MCF 10A (cell line): ENCODE data around the gene PTPRN2. TPM values are rescaled to one million over a fixed set of nuclear protein-coding genes. Genes with fewer than 3 reads are reported as not detected.
"Not testable (repeated sequence)": the region's sequence is repeated elsewhere in the genome, so short reads cannot be mapped to it uniquely, and the experiment has no call there.

ENCODE experiments used
- BruUV-seq: library from RNA; stranded (reverse); fragments of 400-500 nt; replicated peaks from 2 replicates; lab custom pipeline; 2021; lab: Mats Ljungman, UMichigan
- CTCF ChIA-PET: fragments of 300-600 bp; sonication (Branson Sonifier 250); formaldehyde crosslinking; extraction: SDS; loops from one replicate; lab custom pipeline; 2021; ENCODE audit warnings: antibody characterized with exemption, inconsistent platforms; lab: Yijun Ruan, JAX
- POLR2A ChIA-PET: fragments of 300-600, 350-650 bp; sonication (Branson Sonifier 250); formaldehyde crosslinking; extraction: SDS; loops from one replicate; lab custom pipeline; 2020; ENCODE audit warnings: antibody characterized with exemption, inconsistent platforms; lab: Yijun Ruan, JAX
- DNase-seq: peaks from one replicate; pipeline ENCODE4 v3.0.0-alpha.2; 2018; ENCODE audit not compliant: unreplicated experiment
- H3K27ac Mint-ChIP-seq: one replicate; pipeline ENCODE4 v1.8.0; 2022; ENCODE audit warnings: mild to moderate bottlenecking, low read depth, mixed read lengths; ENCODE audit not compliant: unreplicated experiment
- H3K27me3 Mint-ChIP-seq: one replicate; pipeline ENCODE4 v1.8.0; 2022; ENCODE audit warnings: mixed read lengths; ENCODE audit not compliant: insufficient read depth, unreplicated experiment
- H3K36me3 Mint-ChIP-seq: one replicate; pipeline ENCODE4 v1.8.0; 2022; ENCODE audit warnings: mild to moderate bottlenecking, moderate library complexity, mixed read lengths; ENCODE audit not compliant: insufficient read depth, unreplicated experiment
- H3K4me1 Mint-ChIP-seq: one replicate; pipeline ENCODE4 v1.8.0; 2022; ENCODE audit warnings: mixed read lengths; ENCODE audit not compliant: insufficient read depth, unreplicated experiment
- H3K4me3 Mint-ChIP-seq: one replicate; pipeline ENCODE4 v1.8.0; 2022; ENCODE audit warnings: mild to moderate bottlenecking, moderate library complexity, mixed read lengths; ENCODE audit not compliant: unreplicated experiment
- H3K9me3 Mint-ChIP-seq: one replicate; pipeline ENCODE4 v1.8.0; 2022; ENCODE audit warnings: mixed read lengths; ENCODE audit not compliant: unreplicated experiment
- intact Hi-C: fragments of 100-400 bp; cut with micrococcal nuclease; formaldehyde crosslinking; loops from 2 replicates; pipeline ENCODE4 v1.14.1; 2022
- total RNA-seq: library from RNA; stranded (reverse); gene quantifications from 2 replicates; pipeline ENCODE4 v1.2.3, GENCODE V29; 2022
- TF ChIP-seq, protein P1 (sequence below): fragments of 200-600 bp; IDR thresholded peaks from one replicate; pipeline ENCODE4 v1.8.0; 2022; ENCODE audit warnings: antibody characterized with exemption, mild to moderate bottlenecking; ENCODE audit not compliant: unreplicated experiment

Gene PTPRN2
- total RNA-seq, 1 experiment from 2014 or later, result 4.5 TPM

DNA sequence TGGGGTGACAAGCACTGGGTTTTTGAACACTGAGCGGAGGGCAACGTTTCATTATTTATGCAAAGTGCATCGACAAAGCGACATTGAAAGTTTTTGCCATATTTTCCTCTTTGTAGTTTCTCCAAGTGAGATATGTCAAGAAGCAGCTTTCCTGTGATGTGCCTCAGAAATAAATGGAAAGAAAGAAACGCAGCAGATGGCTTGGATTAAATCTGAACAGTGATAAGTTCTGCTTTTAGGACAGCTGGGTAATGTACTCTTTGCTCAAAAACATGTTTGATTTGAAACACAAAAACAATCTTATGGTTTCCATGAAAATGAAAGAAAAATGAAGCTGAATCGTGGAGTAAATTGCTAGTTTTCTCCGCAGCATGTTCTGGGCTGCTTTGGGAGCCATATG is 166.3 kb downstream of the PTPRN2 start:
- no TSS peak for BruUV-seq
- H3K9me3 Mint-ChIP-seq, result peaks cover 12% of the 10 kb centered on the region
- no peaks in the 10 kb centered on the region for H3K27me3 Mint-ChIP-seq
- no peak overlapping the region for H3K4me3 Mint-ChIP-seq
- CTCF ChIA-PET, result interaction anchor here (0.8 kb wide), 1 partner anchor 14 kb away, joined by 4 read pairs; no protein-coding TSS in a partner anchor
- no peak overlapping the region for H3K27ac Mint-ChIP-seq
- TF ChIP-seq, protein P1, sequence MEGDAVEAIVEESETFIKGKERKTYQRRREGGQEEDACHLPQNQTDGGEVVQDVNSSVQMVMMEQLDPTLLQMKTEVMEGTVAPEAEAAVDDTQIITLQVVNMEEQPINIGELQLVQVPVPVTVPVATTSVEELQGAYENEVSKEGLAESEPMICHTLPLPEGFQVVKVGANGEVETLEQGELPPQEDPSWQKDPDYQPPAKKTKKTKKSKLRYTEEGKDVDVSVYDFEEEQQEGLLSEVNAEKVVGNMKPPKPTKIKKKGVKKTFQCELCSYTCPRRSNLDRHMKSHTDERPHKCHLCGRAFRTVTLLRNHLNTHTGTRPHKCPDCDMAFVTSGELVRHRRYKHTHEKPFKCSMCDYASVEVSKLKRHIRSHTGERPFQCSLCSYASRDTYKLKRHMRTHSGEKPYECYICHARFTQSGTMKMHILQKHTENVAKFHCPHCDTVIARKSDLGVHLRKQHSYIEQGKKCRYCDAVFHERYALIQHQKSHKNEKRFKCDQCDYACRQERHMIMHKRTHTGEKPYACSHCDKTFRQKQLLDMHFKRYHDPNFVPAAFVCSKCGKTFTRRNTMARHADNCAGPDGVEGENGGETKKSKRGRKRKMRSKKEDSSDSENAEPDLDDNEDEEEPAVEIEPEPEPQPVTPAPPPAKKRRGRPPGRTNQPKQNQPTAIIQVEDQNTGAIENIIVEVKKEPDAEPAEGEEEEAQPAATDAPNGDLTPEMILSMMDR, result no peak
- H3K4me1 Mint-ChIP-seq, result peaks cover 3% of the 10 kb centered on the region
- DNase-seq, result no peak
- POLR2A ChIA-PET, result interaction anchor here (1.0 kb wide), 1 partner anchor 11 kb away, joined by 3 read pairs; no protein-coding TSS in a partner anchor
- intact Hi-C loops, result no loop called here
- H3K36me3 Mint-ChIP-seq, result peaks cover 5% of the 10 kb centered on the region

DNA sequence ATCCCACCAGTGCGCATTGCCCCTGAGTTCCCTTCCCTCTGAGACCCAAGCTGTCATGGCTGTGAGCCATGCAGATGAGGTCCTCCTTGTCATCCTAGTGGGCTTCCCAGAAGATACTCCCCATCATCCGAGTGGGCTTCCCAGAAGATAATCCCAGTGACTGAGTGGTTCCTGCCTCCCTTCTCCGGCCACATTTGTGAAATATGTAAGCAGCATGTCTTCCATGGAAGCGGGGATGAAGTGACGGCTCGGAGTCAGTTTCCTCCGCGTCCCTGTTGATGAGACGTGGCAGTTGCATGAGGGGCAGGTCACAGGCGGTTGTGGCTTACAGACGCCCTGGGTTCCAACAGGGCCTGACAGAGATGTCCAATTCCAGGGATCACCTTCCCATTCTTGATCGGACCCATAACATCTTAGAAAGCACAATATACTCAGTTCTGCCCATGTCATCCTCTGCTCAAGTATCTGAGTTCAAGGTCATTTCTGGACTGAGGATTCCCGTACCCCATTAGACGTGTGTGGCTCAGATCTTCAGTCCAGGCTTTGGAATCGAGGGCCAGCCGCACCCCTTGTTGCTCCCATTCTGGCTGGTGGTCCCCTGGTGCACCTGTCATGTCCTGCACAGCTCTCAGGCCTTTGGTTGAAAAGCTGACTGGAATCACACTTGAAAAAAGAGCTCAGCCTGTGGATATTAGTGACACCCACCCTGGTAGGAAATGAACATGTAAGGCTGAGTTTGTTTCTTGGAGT is 166.9 kb downstream of the PTPRN2 start:
- Mint-ChIP-seq H3K36me3 (peaks cover 5% of the 10 kb centered on the region), H3K27me3 (no peaks in the 10 kb centered on the region), H3K4me3 (no peak overlapping the region), H3K27ac (no peak overlapping the region), H3K4me1 (peaks cover 6% of the 10 kb centered on the region), H3K9me3 (peaks cover 12% of the 10 kb centered on the region)
- intact Hi-C loops, result no loop called here
- ChIA-PET POLR2A (interaction anchor here (0.8 to 1.9 kb wide), 2 partner anchors 8 to 17 kb away, joined by 3 to 4 read pairs; no protein-coding TSS in a partner anchor), CTCF (interaction anchor here (0.8 to 4.6 kb wide), 2 partner anchors 12 to 13 kb away, joined by 4 to 28 read pairs; no protein-coding TSS in a partner anchor)
- TF ChIP-seq, protein P1, result no peak
- DNase-seq, result no peak
- no TSS peak for BruUV-seq

DNA sequence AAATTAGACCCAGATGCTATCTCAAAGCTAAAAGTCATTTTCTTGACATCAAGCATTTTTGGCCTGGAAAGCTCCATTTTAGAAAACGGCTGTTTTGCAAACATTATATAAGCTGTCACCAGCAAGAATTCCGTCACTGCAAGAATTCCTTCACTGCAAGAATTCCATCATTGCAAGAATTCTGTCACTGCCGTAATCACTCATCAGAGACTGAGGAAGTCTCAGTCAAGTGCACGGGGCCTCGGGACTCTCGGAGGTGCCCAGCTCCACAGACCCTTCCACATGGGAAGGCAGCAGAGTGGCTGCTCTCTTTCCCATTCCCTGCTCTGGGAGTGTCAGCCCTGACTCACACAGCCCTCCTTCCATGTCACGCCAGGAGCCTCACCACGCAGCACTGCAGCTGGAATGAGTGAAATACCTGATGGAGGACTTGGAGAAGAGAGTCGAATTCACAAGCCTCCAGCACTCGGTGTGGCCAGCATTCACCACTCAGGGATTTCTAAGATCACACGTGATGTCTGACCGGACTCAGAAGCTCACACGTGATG is 168.3 kb downstream of the PTPRN2 start:
- Mint-ChIP-seq H3K4me1 (peaks cover 15% of the 10 kb centered on the region), H3K36me3 (peaks cover 5% of the 10 kb centered on the region), H3K27ac (no peak overlapping the region), H3K27me3 (no peaks in the 10 kb centered on the region), H3K9me3 (peaks cover 12% of the 10 kb centered on the region), H3K4me3 (no peak overlapping the region)
- ChIA-PET CTCF (interaction anchor here (0.6 to 4.6 kb wide), 5 partner anchors 9 to 1441 kb away, joined by 3 to 28 read pairs (median 4); no protein-coding TSS in a partner anchor), POLR2A (interaction anchor here (0.6 to 1.9 kb wide), 2 partner anchors 16 to 116 kb away, joined by 3 to 4 read pairs; no protein-coding TSS in a partner anchor)
- intact Hi-C loops, result no loop called here
- no peak for DNase-seq
- TF ChIP-seq, protein P1, result no peak
- BruUV-seq, result no TSS peak

DNA sequence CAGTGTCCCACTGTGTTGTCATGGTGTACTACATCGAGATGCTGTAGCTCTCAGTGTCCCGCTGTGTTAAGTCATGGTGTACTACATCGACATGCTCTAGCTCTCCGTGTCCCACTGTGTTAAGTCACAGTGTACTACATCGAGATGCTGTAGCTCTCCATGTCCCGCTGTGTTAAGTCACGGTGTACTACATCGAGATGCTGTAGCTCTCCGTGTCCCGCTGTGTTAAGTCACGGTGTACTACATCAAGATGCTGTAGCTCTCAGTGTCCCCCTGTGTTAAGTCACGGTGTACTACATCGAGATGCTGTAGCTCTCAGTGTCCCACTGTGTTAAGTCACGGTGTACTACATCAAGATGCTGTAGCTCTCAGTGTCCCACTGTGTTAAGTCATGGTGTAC is 169.2 kb downstream of the PTPRN2 start:
- DNase-seq, POLR2A ChIA-PET, H3K4me3 Mint-ChIP-seq, H3K36me3 Mint-ChIP-seq, BruUV-seq, intact Hi-C loops, H3K27me3 Mint-ChIP-seq, H3K27ac Mint-ChIP-seq: not testable (repeated sequence)
- peaks cover 18% of the 10 kb centered on the region for H3K4me1 Mint-ChIP-seq
- CTCF ChIA-PET, result interaction anchor here (0.6 to 4.6 kb wide), 5 partner anchors 10 to 1098 kb away, joined by 3 to 28 read pairs (median 4); no protein-coding TSS in a partner anchor
- peaks cover 12% of the 10 kb centered on the region for H3K9me3 Mint-ChIP-seq
